ENCODE data around the gene AUNIP. TPM values are rescaled to one million over a fixed set of nuclear protein-coding genes. Genes with fewer than 3 reads are reported as not detected.

The AUNIP gene
- total RNA-seq, 1 experiment from 2014 or later = 12.1 TPM

- TF ChIP-seq ZBTB33 (IDR thresholded peaks at IDR 0.05; ENCODE audit: extremely low read depth, insufficient replicate concordance, low read length) (no peak), EGR1 (IDR thresholded peaks at IDR 0.05; ENCODE audit: low read depth) (no peak), SRF (IDR thresholded peaks at IDR 0.05; ENCODE audit: low read depth) (no peak), ZNF274 (IDR thresholded peaks at IDR 0.05; ENCODE audit: low read depth, low read length) (no peak), FOSL1 (IDR thresholded peaks at IDR 0.05; ENCODE audit: low read depth) (no peak), ELF1 (IDR thresholded peaks at IDR 0.05; ENCODE audit: borderline replicate concordance, low read depth) (no peak), EZH2 (IDR thresholded peaks at IDR 0.05) (no peak), CEBPB (IDR thresholded peaks at IDR 0.05; ENCODE audit: low read depth) (no peak), ZFX (IDR thresholded peaks at IDR 0.05) (no peak)
- TF ChIP-seq, protein P1, sequence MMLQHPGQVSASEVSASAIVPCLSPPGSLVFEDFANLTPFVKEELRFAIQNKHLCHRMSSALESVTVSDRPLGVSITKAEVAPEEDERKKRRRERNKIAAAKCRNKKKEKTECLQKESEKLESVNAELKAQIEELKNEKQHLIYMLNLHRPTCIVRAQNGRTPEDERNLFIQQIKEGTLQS (IDR thresholded peaks at IDR 0.05) = no peak
- TF ChIP-seq, protein P2, sequence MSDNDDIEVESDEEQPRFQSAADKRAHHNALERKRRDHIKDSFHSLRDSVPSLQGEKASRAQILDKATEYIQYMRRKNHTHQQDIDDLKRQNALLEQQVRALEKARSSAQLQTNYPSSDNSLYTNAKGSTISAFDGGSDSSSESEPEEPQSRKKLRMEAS (IDR thresholded peaks at IDR 0.05) = no peak
Observed at GRCh38 chr1:25874209-25874608, 15.0 kb upstream of the AUNIP start (continued).

GRCh38 chr1:25873120-25873519 lies 13.9 kb upstream of the AUNIP start:
- no peak for ATAC-seq
- RAD21 ChIA-PET (ENCODE audit: low non-redundant PET in 1 of 2, low total read pairs in 2 of 2, uncharacterized antibody in 2 of 2, unreplicated experiment in 2 of 2) = no interaction called here
- H3K9ac ChIP-seq (ENCODE audit: low read length) = no peak overlapping the region

More at GRCh38 chr1:25873120-25873519, 13.9 kb upstream of the AUNIP start:
- no peaks in the 10 kb centered on the region for H3K9me3 ChIP-seq (ENCODE audit: control insufficient read depth in 1 of 2, insufficient read depth in 1 of 2, low read depth in 1 of 2, low read length in 2 of 2)
- H3K27me3 ChIP-seq (ENCODE audit: insufficient read depth, low read length) = no peaks in the 10 kb centered on the region
- no TSS peak for BruUV-seq (replicated peaks)
- H3K9me2 ChIP-seq (ENCODE audit: insufficient read depth) = no peaks in the 10 kb centered on the region
- TF ChIP-seq REST (IDR thresholded peaks at IDR 0.05; ENCODE audit: low read depth) (no peak), RAD21 (IDR thresholded peaks at IDR 0.05; ENCODE audit: low read depth) (no peak), YY1 (IDR thresholded peaks at IDR 0.05; ENCODE audit: extremely low read depth, insufficient replicate concordance, low read depth, low read length) (no peak), EZH2phosphoT487 (IDR thresholded peaks at IDR 0.05; ENCODE audit: borderline replicate concordance) (no peak), CBX3 (IDR thresholded peaks at IDR 0.05; ENCODE audit: low read depth) (no peak), EGR1 (IDR thresholded peaks at IDR 0.05; ENCODE audit: low read depth) (no peak), SRF (IDR thresholded peaks at IDR 0.05; ENCODE audit: low read depth) (no peak), TCF7L2 (IDR thresholded peaks at IDR 0.05; ENCODE audit: borderline replicate concordance, extremely low read depth, insufficient read depth, insufficient read length) (no peak)
- TF ChIP-seq, protein P3, sequence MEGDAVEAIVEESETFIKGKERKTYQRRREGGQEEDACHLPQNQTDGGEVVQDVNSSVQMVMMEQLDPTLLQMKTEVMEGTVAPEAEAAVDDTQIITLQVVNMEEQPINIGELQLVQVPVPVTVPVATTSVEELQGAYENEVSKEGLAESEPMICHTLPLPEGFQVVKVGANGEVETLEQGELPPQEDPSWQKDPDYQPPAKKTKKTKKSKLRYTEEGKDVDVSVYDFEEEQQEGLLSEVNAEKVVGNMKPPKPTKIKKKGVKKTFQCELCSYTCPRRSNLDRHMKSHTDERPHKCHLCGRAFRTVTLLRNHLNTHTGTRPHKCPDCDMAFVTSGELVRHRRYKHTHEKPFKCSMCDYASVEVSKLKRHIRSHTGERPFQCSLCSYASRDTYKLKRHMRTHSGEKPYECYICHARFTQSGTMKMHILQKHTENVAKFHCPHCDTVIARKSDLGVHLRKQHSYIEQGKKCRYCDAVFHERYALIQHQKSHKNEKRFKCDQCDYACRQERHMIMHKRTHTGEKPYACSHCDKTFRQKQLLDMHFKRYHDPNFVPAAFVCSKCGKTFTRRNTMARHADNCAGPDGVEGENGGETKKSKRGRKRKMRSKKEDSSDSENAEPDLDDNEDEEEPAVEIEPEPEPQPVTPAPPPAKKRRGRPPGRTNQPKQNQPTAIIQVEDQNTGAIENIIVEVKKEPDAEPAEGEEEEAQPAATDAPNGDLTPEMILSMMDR (IDR thresholded peaks at IDR 0.05 in 2 of 3, conservative IDR thresholded peaks at IDR 0.05 in 1 of 3; ENCODE audit: borderline replicate concordance in 1 of 3, insufficient read depth in 1 of 3, low read depth in 2 of 3, low read length in 2 of 3) = no peak
- TF ChIP-seq, protein P2 (IDR thresholded peaks at IDR 0.05) = no peak
- intact Hi-C loops (cut with micrococcal nuclease) = no loop called here
- POLR2A ChIA-PET = no interaction called here
- no peaks in the 10 kb centered on the region for H3K36me3 ChIP-seq (ENCODE audit: control insufficient read depth in 1 of 2, insufficient read depth in 2 of 2, low read length in 2 of 2)
- no peaks in the 10 kb centered on the region for H4K20me1 ChIP-seq (ENCODE audit: insufficient read depth)
- no peak overlapping the region for H3K27ac ChIP-seq (ENCODE audit: low read depth, low read length)
- H2AFZ ChIP-seq (ENCODE audit: low read depth, low read length, poor library complexity, severe bottlenecking) = no peak overlapping the region
- peaks cover 35 to 68% of the 10 kb centered on the region in 2 experiments for H3K4me1 ChIP-seq (ENCODE audit: control insufficient read depth in 1 of 2, insufficient read depth in 2 of 2, low read length in 2 of 2)
- no peak overlapping the region for H3K4me3 ChIP-seq (replicated peaks in 1 of 2; ENCODE audit: low read depth in 1 of 2, low read length in 2 of 2)
- DNase-seq (ENCODE audit: low read depth, low spot score) = no peak
- CTCF ChIA-PET = no interaction called here
- peak overlapping the region; percentile 11; the same call in 1 of the 2 replicates for H3K4me2 ChIP-seq (ENCODE audit: low read length)
- H3K79me2 ChIP-seq (ENCODE audit: insufficient read depth, low read length) = peaks cover 10% of the 10 kb centered on the region; the same call in 1 of the 2 replicates

All from HCT116 (cell line).